ENCODE measurements around the gene C2CD2. TPM values are rescaled to one million over a fixed set of nuclear protein-coding genes. Genes with fewer than 3 reads are reported as not detected.

The C2CD2 gene
- total and polyA plus RNA-seq, 2 experiments from 2014 or later = 4.5 to 16.2 TPM

DNA sequence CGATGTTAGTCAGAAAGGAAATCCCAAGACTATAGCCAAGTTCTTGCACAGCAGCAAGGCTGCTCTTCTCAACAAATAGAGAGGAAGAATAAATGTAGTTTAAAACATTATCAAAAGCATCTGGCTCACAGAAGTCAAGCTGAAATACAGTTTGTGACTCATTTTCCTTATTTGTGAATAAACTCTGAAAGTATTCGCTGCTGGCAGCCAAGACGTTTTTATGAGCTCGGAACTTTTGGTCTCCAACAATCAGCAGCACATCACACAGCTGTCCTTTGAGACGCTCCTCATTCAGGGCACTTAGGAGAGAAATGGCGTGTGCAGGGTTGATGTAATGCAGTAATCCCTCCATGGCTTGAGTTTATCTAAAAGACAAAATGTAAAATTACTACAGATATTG lies 39.9 kb upstream of the C2CD2 start:
- Histone ChIP-seq H3K36me3 (ENCODE audit: insufficient read depth) (peaks cover 10% of the 10 kb centered on the region; the same call in 1 of the 2 replicates), H3K27ac (ENCODE audit: low read depth) (no peak overlapping the region), H3K4me3 (no peak overlapping the region), H3K27me3 (ENCODE audit: insufficient read depth) (no peaks in the 10 kb centered on the region), H3K4me1 (ENCODE audit: insufficient read depth) (no peaks in the 10 kb centered on the region), H3F3A (replicated peaks; ENCODE audit: low read depth) (no peaks in the 10 kb centered on the region), H3K79me2 (replicated peaks; ENCODE audit: insufficient read depth) (peaks cover 7% of the 10 kb centered on the region), H3K4me2 (no peak overlapping the region), H3K9me2 (ENCODE audit: insufficient read depth) (0 out of 2 replicates have a peak, but pooled peaks cover 4% of the 10 kb centered on the region), H4K20me1 (replicated peaks; ENCODE audit: insufficient read depth) (no peaks in the 10 kb centered on the region), H2AFZ (no peak overlapping the region)
- no peak for ATAC-seq
- TF ChIP-seq, protein P1, sequence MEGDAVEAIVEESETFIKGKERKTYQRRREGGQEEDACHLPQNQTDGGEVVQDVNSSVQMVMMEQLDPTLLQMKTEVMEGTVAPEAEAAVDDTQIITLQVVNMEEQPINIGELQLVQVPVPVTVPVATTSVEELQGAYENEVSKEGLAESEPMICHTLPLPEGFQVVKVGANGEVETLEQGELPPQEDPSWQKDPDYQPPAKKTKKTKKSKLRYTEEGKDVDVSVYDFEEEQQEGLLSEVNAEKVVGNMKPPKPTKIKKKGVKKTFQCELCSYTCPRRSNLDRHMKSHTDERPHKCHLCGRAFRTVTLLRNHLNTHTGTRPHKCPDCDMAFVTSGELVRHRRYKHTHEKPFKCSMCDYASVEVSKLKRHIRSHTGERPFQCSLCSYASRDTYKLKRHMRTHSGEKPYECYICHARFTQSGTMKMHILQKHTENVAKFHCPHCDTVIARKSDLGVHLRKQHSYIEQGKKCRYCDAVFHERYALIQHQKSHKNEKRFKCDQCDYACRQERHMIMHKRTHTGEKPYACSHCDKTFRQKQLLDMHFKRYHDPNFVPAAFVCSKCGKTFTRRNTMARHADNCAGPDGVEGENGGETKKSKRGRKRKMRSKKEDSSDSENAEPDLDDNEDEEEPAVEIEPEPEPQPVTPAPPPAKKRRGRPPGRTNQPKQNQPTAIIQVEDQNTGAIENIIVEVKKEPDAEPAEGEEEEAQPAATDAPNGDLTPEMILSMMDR (conservative IDR thresholded peaks at IDR 0.05; ENCODE audit: low read depth in 2 of 2) = no peak
- no peak for TF ChIP-seq JUNB (IDR thresholded peaks at IDR 0.05; ENCODE audit: unreplicated experiment)
- TF ChIP-seq EZH2phosphoT487 (IDR thresholded peaks at IDR 0.05; ENCODE audit: unreplicated experiment) = no peak
- no peak for TF ChIP-seq EZH2 (IDR thresholded peaks at IDR 0.05; ENCODE audit: low read depth, unreplicated experiment)
- TF ChIP-seq, protein P2, sequence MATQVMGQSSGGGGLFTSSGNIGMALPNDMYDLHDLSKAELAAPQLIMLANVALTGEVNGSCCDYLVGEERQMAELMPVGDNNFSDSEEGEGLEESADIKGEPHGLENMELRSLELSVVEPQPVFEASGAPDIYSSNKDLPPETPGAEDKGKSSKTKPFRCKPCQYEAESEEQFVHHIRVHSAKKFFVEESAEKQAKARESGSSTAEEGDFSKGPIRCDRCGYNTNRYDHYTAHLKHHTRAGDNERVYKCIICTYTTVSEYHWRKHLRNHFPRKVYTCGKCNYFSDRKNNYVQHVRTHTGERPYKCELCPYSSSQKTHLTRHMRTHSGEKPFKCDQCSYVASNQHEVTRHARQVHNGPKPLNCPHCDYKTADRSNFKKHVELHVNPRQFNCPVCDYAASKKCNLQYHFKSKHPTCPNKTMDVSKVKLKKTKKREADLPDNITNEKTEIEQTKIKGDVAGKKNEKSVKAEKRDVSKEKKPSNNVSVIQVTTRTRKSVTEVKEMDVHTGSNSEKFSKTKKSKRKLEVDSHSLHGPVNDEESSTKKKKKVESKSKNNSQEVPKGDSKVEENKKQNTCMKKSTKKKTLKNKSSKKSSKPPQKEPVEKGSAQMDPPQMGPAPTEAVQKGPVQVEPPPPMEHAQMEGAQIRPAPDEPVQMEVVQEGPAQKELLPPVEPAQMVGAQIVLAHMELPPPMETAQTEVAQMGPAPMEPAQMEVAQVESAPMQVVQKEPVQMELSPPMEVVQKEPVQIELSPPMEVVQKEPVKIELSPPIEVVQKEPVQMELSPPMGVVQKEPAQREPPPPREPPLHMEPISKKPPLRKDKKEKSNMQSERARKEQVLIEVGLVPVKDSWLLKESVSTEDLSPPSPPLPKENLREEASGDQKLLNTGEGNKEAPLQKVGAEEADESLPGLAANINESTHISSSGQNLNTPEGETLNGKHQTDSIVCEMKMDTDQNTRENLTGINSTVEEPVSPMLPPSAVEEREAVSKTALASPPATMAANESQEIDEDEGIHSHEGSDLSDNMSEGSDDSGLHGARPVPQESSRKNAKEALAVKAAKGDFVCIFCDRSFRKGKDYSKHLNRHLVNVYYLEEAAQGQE (IDR thresholded peaks at IDR 0.05; ENCODE audit: unreplicated experiment) = no peak
- no peak for TF ChIP-seq CREB1 (CRISPR knock-in tag; IDR thresholded peaks at IDR 0.05; ENCODE audit: low read depth)
- TF ChIP-seq NANOG (IDR thresholded peaks at IDR 0.05; ENCODE audit: borderline replicate concordance) = no peak
- TF ChIP-seq, protein P3, sequence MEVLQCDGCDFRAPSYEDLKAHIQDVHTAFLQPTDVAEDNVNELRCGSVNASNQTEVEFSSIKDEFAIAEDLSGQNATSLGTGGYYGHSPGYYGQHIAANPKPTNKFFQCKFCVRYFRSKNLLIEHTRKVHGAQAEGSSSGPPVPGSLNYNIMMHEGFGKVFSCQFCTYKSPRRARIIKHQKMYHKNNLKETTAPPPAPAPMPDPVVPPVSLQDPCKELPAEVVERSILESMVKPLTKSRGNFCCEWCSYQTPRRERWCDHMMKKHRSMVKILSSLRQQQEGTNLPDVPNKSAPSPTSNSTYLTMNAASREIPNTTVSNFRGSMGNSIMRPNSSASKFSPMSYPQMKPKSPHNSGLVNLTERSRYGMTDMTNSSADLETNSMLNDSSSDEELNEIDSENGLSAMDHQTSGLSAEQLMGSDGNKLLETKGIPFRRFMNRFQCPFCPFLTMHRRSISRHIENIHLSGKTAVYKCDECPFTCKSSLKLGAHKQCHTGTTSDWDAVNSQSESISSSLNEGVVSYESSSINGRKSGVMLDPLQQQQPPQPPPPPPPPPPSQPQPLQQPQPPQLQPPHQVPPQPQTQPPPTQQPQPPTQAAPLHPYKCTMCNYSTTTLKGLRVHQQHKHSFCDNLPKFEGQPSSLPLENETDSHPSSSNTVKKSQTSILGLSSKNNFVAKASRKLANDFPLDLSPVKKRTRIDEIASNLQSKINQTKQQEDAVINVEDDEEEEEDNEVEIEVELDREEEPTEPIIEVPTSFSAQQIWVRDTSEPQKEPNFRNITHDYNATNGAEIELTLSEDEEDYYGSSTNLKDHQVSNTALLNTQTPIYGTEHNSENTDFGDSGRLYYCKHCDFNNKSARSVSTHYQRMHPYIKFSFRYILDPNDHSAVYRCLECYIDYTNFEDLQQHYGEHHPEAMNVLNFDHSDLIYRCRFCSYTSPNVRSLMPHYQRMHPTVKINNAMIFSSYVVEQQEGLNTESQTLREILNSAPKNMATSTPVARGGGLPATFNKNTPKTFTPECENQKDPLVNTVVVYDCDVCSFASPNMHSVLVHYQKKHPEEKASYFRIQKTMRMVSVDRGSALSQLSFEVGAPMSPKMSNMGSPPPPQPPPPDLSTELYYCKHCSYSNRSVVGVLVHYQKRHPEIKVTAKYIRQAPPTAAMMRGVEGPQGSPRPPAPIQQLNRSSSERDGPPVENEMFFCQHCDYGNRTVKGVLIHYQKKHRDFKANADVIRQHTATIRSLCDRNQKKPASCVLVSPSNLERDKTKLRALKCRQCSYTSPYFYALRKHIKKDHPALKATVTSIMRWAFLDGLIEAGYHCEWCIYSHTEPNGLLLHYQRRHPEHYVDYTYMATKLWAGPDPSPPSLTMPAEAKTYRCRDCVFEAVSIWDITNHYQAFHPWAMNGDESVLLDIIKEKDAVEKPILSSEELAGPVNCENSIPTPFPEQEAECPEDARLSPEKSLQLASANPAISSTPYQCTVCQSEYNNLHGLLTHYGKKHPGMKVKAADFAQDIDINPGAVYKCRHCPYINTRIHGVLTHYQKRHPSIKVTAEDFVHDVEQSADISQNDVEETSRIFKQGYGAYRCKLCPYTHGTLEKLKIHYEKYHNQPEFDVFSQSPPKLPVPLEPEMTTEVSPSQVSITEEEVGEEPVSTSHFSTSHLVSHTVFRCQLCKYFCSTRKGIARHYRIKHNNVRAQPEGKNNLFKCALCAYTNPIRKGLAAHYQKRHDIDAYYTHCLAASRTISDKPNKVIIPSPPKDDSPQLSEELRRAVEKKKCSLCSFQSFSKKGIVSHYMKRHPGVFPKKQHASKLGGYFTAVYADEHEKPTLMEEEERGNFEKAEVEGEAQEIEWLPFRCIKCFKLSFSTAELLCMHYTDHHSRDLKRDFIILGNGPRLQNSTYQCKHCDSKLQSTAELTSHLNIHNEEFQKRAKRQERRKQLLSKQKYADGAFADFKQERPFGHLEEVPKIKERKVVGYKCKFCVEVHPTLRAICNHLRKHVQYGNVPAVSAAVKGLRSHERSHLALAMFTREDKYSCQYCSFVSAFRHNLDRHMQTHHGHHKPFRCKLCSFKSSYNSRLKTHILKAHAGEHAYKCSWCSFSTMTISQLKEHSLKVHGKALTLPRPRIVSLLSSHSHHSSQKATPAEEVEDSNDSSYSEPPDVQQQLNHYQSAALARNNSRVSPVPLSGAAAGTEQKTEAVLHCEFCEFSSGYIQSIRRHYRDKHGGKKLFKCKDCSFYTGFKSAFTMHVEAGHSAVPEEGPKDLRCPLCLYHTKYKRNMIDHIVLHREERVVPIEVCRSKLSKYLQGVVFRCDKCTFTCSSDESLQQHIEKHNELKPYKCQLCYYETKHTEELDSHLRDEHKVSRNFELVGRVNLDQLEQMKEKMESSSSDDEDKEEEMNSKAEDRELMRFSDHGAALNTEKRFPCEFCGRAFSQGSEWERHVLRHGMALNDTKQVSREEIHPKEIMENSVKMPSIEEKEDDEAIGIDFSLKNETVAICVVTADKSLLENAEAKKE (CRISPR knock-in tag; IDR thresholded peaks at IDR 0.05) = no peak
- no peak for TF ChIP-seq ZNF114 (CRISPR knock-in tag; IDR thresholded peaks at IDR 0.05)
- TF ChIP-seq, protein P4, sequence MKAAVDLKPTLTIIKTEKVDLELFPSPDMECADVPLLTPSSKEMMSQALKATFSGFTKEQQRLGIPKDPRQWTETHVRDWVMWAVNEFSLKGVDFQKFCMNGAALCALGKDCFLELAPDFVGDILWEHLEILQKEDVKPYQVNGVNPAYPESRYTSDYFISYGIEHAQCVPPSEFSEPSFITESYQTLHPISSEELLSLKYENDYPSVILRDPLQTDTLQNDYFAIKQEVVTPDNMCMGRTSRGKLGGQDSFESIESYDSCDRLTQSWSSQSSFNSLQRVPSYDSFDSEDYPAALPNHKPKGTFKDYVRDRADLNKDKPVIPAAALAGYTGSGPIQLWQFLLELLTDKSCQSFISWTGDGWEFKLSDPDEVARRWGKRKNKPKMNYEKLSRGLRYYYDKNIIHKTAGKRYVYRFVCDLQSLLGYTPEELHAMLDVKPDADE (IDR thresholded peaks at IDR 0.05) = no peak
- TF ChIP-seq POLR2AphosphoS5 (IDR thresholded peaks at IDR 0.05; ENCODE audit: low read depth) = no peak
- TF ChIP-seq ZNF331 (CRISPR knock-in tag; IDR thresholded peaks at IDR 0.05; ENCODE audit: low read depth) = no peak
- TF ChIP-seq STAT1 (IDR thresholded peaks at IDR 0.05; ENCODE audit: unreplicated experiment) = no peak
- Mint-ChIP-seq H3K9me3 (peaks cover 24% of the 10 kb centered on the region), H3K4me1 (no peaks in the 10 kb centered on the region), H3K36me3 (ENCODE audit: low read depth) (peaks cover 81% of the 10 kb centered on the region), H3K4me3 (no peak overlapping the region), H3K27ac (no peak overlapping the region), H3K27me3 (ENCODE audit: insufficient read depth, low read depth, poor library complexity) (peaks cover 4% of the 10 kb centered on the region)
- no peak for DNase-seq (ENCODE audit: low spot score)
